HEK293 (cell line): ENCODE results near the gene RGS19.

ENCODE experiments used
- CTCF ChIA-PET: fragments of 350-600 bp; formaldehyde crosslinking; extraction: SDS; loops from one replicate; lab custom pipeline; 2021; ENCODE audit warnings: antibody characterized with exemption; lab: Yijun Ruan, JAX
- POLR2A ChIA-PET: fragments of 300-600 bp; formaldehyde crosslinking; extraction: SDS; loops from one replicate; lab custom pipeline; 2020; ENCODE audit warnings: antibody characterized with exemption, inconsistent platforms; lab: Yijun Ruan, JAX
- H3K27ac ChIP-seq: fragments of 200-500 bp; sonication (Bioruptor generic); 2 replicates; pipeline ENCODE4 v1.5.1; 2014; ENCODE audit warnings: low read depth, low read length, control low read depth, inconsistent platforms; ENCODE audit errors: extremely low read depth
- H3K36me3 ChIP-seq, 2 experiments: fragments of 200-500 bp in 1 of 2; sonication (Bioruptor generic) in 1 of 2; 1 replicate in 1 of 2; 2 replicates in 1 of 2; pipeline ENCODE4 v1.5.1; 2014 to 2017; ENCODE audit warnings: inconsistent platforms in 2 of 2, low read length in 2 of 2; ENCODE audit not compliant: control insufficient read depth in 2 of 2, insufficient read depth in 1 of 2
- H3K4me1 ChIP-seq: fragments of 200-500 bp; sonication (Bioruptor generic); 2 replicates; pipeline ENCODE4 v1.5.1; 2014; ENCODE audit warnings: mild to moderate bottlenecking, low read length, inconsistent platforms; ENCODE audit not compliant: control insufficient read depth, insufficient read depth
- H3K4me3 ChIP-seq: 2 replicates; pipeline ENCODE4 v1.5.1; 2011; ENCODE audit warnings: low read depth, mild to moderate bottlenecking, control low read depth, low read length, moderate library complexity
- H3K9me3 ChIP-seq: fragments of 200-500 bp; sonication (Bioruptor generic); 2 replicates; pipeline ENCODE4 v1.5.1; 2014; ENCODE audit warnings: low read depth, low read length, inconsistent platforms; ENCODE audit not compliant: control insufficient read depth, insufficient read depth
- FEZF1 ChIP-seq: fragments of 450-650 bp; formaldehyde crosslinking; IDR thresholded peaks from 2 replicates; pipeline ENCODE4 v1.5.1; 2016; ENCODE audit warnings: missing biosample characterization, missing genetic modification characterization
- GLIS2 ChIP-seq: fragments of 450-650 bp; formaldehyde crosslinking; IDR thresholded peaks from 2 replicates; pipeline ENCODE4 v1.5.1; 2016; ENCODE audit warnings: missing biosample characterization, missing genetic modification characterization
- PRDM10 ChIP-seq: fragments of 450-650 bp; formaldehyde crosslinking; IDR thresholded peaks from 2 replicates; pipeline ENCODE4 v1.5.1; 2016; ENCODE audit warnings: missing biosample characterization, missing genetic modification characterization
- SALL2 ChIP-seq: fragments of 450-650 bp; formaldehyde crosslinking; IDR thresholded peaks from 2 replicates; pipeline ENCODE4 v1.5.0; 2017; ENCODE audit warnings: missing biosample characterization, mild to moderate bottlenecking, missing genetic modification characterization, borderline replicate concordance
- ZBTB21 ChIP-seq: fragments of 450-650 bp; formaldehyde crosslinking; IDR thresholded peaks from 2 replicates; pipeline ENCODE4 v1.5.1; 2017; ENCODE audit warnings: missing biosample characterization, missing genetic modification characterization
- ZFHX2 ChIP-seq: fragments of 450-650 bp; formaldehyde crosslinking; conservative IDR thresholded peaks from 2 replicates; pipeline ENCODE4 v1.5.1; 2016; ENCODE audit warnings: missing biosample characterization, missing genetic modification characterization
- ZNF404 ChIP-seq: fragments of 450-650 bp; formaldehyde crosslinking; IDR thresholded peaks from 2 replicates; pipeline ENCODE4 v1.5.1; 2017; ENCODE audit warnings: missing biosample characterization, missing genetic modification characterization
- ZNF560 ChIP-seq: fragments of 450-650 bp; formaldehyde crosslinking; IDR thresholded peaks from 2 replicates; pipeline ENCODE4 v1.5.1; 2017; ENCODE audit warnings: missing biosample characterization, missing genetic modification characterization, borderline replicate concordance
- ZNF600 ChIP-seq: fragments of 450-650 bp; formaldehyde crosslinking; IDR thresholded peaks from 2 replicates; pipeline ENCODE4 v1.5.1; 2016; ENCODE audit warnings: missing biosample characterization, missing genetic modification characterization
- ZNF692 ChIP-seq: fragments of 450-650 bp; formaldehyde crosslinking; IDR thresholded peaks from 2 replicates; pipeline ENCODE4 v1.5.1; 2016; ENCODE audit warnings: missing biosample characterization, missing genetic modification characterization
- ZSCAN18 ChIP-seq: fragments of 450-650 bp; formaldehyde crosslinking; IDR thresholded peaks from 2 replicates; pipeline ENCODE4 v1.5.1; 2016; ENCODE audit warnings: missing biosample characterization, missing genetic modification characterization
- TF ChIP-seq, protein P1 (sequence below): fragments of 450-650 bp; formaldehyde crosslinking; IDR thresholded peaks from 2 replicates; pipeline ENCODE4 v1.5.1; 2016; ENCODE audit warnings: missing biosample characterization, missing genetic modification characterization, borderline replicate concordance
- TF ChIP-seq, protein P2 (sequence below): fragments of 450-650 bp; formaldehyde crosslinking; IDR thresholded peaks from 2 replicates; pipeline ENCODE4 v1.5.1; 2016; ENCODE audit warnings: missing biosample characterization, missing genetic modification characterization
- TF ChIP-seq, protein P3 (sequence below): fragments of 450-650 bp; formaldehyde crosslinking; IDR thresholded peaks from 2 replicates; pipeline ENCODE4 v1.5.1; 2016; ENCODE audit warnings: missing biosample characterization, missing genetic modification characterization

The RGS19 gene

GRCh38 chr20:64080013-64080812 lies 895 bp upstream of the RGS19 start, which contains the start of gene OPRL1 (continued):
- TF ChIP-seq, protein P1, sequence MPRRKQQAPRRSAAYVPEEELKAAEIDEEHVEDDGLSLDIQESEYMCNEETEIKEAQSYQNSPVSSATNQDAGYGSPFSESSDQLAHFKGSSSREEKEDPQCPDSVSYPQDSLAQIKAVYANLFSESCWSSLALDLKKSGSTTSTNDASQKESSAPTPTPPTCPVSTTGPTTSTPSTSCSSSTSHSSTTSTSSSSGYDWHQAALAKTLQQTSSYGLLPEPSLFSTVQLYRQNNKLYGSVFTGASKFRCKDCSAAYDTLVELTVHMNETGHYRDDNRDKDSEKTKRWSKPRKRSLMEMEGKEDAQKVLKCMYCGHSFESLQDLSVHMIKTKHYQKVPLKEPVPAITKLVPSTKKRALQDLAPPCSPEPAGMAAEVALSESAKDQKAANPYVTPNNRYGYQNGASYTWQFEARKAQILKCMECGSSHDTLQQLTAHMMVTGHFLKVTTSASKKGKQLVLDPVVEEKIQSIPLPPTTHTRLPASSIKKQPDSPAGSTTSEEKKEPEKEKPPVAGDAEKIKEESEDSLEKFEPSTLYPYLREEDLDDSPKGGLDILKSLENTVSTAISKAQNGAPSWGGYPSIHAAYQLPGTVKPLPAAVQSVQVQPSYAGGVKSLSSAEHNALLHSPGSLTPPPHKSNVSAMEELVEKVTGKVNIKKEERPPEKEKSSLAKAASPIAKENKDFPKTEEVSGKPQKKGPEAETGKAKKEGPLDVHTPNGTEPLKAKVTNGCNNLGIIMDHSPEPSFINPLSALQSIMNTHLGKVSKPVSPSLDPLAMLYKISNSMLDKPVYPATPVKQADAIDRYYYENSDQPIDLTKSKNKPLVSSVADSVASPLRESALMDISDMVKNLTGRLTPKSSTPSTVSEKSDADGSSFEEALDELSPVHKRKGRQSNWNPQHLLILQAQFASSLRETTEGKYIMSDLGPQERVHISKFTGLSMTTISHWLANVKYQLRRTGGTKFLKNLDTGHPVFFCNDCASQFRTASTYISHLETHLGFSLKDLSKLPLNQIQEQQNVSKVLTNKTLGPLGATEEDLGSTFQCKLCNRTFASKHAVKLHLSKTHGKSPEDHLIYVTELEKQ (tag by site-specific recombination): no peak
- TF ChIP-seq SALL2 (tag by site-specific recombination): no peak
- TF ChIP-seq ZNF692 (tag by site-specific recombination): 0 out of 2 replicates have a peak, but pooled peaks have one; percentile 11
- peak; percentile 71 for TF ChIP-seq GLIS2 (tag by site-specific recombination)
- TF ChIP-seq, protein P2, sequence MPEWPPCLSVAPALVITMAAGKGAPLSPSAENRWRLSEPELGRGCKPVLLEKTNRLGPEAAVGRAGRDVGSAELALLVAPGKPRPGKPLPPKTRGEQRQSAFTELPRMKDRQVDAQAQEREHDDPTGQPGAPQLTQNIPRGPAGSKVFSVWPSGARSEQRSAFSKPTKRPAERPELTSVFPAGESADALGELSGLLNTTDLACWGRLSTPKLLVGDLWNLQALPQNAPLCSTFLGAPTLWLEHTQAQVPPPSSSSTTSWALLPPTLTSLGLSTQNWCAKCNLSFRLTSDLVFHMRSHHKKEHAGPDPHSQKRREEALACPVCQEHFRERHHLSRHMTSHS (tag by site-specific recombination): no peak
- TF ChIP-seq ZFHX2 (tag by site-specific recombination): peak; percentile 23; the same call in 1 of the 2 replicates
- 0 out of 2 replicates have a peak, but pooled peaks have one; percentile 16 for TF ChIP-seq ZNF600

- Histone ChIP-seq H3K4me3 (peak overlapping the region; percentile 51), H3K4me1 (peaks cover 10% of the 10 kb centered on the region), H3K27ac (peak overlapping the region; percentile 68; the same call in 1 of the 2 replicates), H3K9me3 (no peaks in the 10 kb centered on the region), H3K36me3 (peaks cover 0 to 7% of the 10 kb centered on the region in 2 experiments; a peak in 1 of 3 replicates)
- POLR2A ChIA-PET: no interaction called here
- CTCF ChIA-PET: interaction anchor here (1.0 to 1.2 kb wide), 3 partner anchors 9 to 40 kb away, joined by 3 read pairs; no protein-coding TSS in a partner anchor
- TF ChIP-seq ZSCAN18 (tag by site-specific recombination) (no peak), FEZF1 (tag by site-specific recombination) (no peak), ZFHX2 (tag by site-specific recombination) (no peak), PRDM10 (tag by site-specific recombination) (peak; percentile 50), ZNF404 (tag by site-specific recombination) (no peak), ZNF560 (no peak), ZBTB21 (tag by site-specific recombination) (no peak)
- TF ChIP-seq, protein P3, sequence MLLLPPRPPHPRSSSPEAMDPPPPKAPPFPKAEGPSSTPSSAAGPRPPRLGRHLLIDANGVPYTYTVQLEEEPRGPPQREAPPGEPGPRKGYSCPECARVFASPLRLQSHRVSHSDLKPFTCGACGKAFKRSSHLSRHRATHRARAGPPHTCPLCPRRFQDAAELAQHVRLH (tag by site-specific recombination): no peak
Measured at GRCh38 chr20:64078934-64079272, 415 bp downstream of the RGS19 start.
